GM06990 (cell line): ENCODE measurements around the gene ZDHHC20.

Experiments used
- DNase-seq: peaks from one replicate; pipeline ENCODE4 v3.0.0-alpha.2; 2011; ENCODE audit not compliant: insufficient read length; ENCODE audit errors: extremely low read depth
- H3K27me3 ChIP-seq: replicated peaks from 2 replicates; pipeline ENCODE4 v1.6.0; 2011; ENCODE audit warnings: low read length; ENCODE audit not compliant: control insufficient read depth, insufficient read depth
- H3K36me3 ChIP-seq: 2 replicates; pipeline ENCODE4 v1.5.1; 2011; ENCODE audit warnings: low read length; ENCODE audit not compliant: control insufficient read depth, insufficient read depth
- H3K4me3 ChIP-seq: replicated peaks from 2 replicates; pipeline ENCODE4 v1.5.1; 2011; ENCODE audit warnings: low read depth, mild to moderate bottlenecking, control low read depth, low read length
- CTCF ChIP-seq: IDR thresholded peaks from 2 replicates; pipeline ENCODE4 v1.5.1; 2011; ENCODE audit warnings: low read length, control low read depth, mild to moderate bottlenecking, inconsistent platforms; ENCODE audit not compliant: insufficient read depth, poor library complexity, severe bottlenecking

ZDHHC20 gene, protein sequence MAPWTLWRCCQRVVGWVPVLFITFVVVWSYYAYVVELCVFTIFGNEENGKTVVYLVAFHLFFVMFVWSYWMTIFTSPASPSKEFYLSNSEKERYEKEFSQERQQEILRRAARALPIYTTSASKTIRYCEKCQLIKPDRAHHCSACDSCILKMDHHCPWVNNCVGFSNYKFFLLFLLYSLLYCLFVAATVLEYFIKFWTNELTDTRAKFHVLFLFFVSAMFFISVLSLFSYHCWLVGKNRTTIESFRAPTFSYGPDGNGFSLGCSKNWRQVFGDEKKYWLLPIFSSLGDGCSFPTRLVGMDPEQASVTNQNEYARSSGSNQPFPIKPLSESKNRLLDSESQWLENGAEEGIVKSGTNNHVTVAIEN

GRCh38 chr13:21458813-21459701 lies at the start of gene ZDHHC20:
Gene ZDHHC20, minus strand, starts transcription at chr13:21459303. Its CDS starts 132 bp downstream, at chr13:21459171.
- peak; percentile 87 for DNase-seq
- Histone ChIP-seq H3K36me3 (no peaks in the 10 kb centered on the region), H3K27me3 (no peaks in the 10 kb centered on the region), H3K4me3 (peak within 1 kb of the TSS; percentile 96)
- TF ChIP-seq CTCF = no peak

- no peaks in the 10 kb centered on the region; the same call in none of the 2 replicates for H3K36me3 ChIP-seq
- H3K27me3 ChIP-seq = no peaks in the 10 kb centered on the region
- H3K4me3 ChIP-seq = no peak overlapping the region
- DNase-seq = no peak
- TF ChIP-seq CTCF = no peak
Measured at GRCh38 chr13:21504379-21504778, 45.3 kb upstream of the ZDHHC20 start.

DNA sequence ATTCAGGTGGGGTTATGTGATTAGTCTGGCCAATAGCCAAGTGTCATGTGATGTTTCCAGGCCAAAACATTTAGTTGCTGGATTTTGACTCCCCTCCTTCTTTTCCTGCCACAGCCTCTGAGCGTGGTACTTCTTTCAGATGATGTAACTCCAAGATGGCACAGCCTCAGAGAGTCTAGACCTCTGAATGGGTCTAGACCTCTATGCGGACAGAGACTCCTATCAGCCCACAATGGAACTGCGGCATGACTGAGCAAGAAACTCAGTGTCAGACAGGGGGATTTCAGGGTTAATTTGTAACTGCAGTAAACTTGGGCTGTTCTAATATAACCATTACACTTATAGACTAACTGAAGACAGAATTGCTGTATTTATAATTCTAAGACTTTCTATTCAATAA lies 42.6 kb upstream of the ZDHHC20 start:
- no peak for DNase-seq
- TF ChIP-seq CTCF = no peak

GRCh38 chr13:21486322-21486721 lies 27.2 kb upstream of the ZDHHC20 start:
- Histone ChIP-seq H3K27me3 (no peaks in the 10 kb centered on the region), H3K36me3 (peaks cover 2% of the 10 kb centered on the region; the same call in 1 of the 2 replicates), H3K4me3 (no peak overlapping the region)
- TF ChIP-seq CTCF = no peak
- DNase-seq = no peak

More for the DNA sequence above, 42.6 kb upstream of the ZDHHC20 start:
- Histone ChIP-seq H3K4me3 (no peak overlapping the region), H3K27me3 (no peaks in the 10 kb centered on the region), H3K36me3 (no peaks in the 10 kb centered on the region; the same call in 1 of the 2 replicates)

DNA sequence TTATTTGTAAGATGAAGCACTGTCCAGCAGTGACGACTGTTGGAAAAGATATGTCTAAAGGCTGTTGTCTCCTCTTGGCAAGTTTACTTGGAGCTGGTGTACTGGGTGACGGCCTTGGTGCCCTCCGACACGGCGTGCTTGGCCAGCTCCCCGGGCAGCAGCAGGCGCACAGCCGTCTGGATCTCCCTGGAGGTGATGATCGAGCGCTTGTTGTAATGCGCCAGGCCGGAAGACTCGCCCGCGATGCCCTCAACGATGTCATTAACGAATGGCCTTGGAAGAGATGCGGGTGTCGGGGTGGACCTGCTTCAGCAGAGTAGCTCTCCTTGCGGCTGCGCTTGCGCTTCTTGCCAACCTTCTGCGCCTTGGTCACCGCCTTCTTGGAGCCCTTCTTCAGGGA lies 24.6 kb upstream of the ZDHHC20 start:
- H3K27me3 ChIP-seq = no peaks in the 10 kb centered on the region
- no peak overlapping the region for H3K4me3 ChIP-seq
- H3K36me3 ChIP-seq = no peaks in the 10 kb centered on the region
- TF ChIP-seq CTCF = no peak
- no peak for DNase-seq
